Spleen (tissue), 7 donors: ENCODE results near the gene PIK3R5.

Source experiments
- POLR2A ChIP-seq, 3 donors: fragments of 450-650 bp; IDR thresholded peaks; one replicate each; pipeline ENCODE4 v1.5.1; 2017; ENCODE audit warnings: antibody characterized with exemption in 3 of 3, mild to moderate bottlenecking in 1 of 3
- POLR2AphosphoS5 ChIP-seq, 3 donors: sonication (generic); formaldehyde crosslinking; IDR thresholded peaks; one replicate each; pipeline ENCODE4 v1.5.1; 2017; ENCODE audit warnings: antibody characterized with exemption in 3 of 3
- TF ChIP-seq, protein P1 (sequence below), 11 experiments: fragments of 200-600 bp in 7 of 11; fragments of 450-650 bp in 4 of 11; sonication (generic) in 4 of 11; IDR thresholded peaks in 8 of 11; conservative IDR thresholded peaks in 3 of 11; 1 replicate in 7 of 11; 2 replicates in 4 of 11; pipeline versions ENCODE4 v1.4.0 to v1.8.0; 2016 to 2021; ENCODE audit warnings: antibody characterized with exemption in 11 of 11, inconsistent platforms in 4 of 11, mild to moderate bottlenecking in 1 of 11
- donor health status: DM: no; HTN: no; CAD: no; lungs with moderate emphysema.
- donor health status: DM: no; HTN: no; CAD: no.
- donor health status: DM: no; HTN: no; CAD: no.

DNA sequence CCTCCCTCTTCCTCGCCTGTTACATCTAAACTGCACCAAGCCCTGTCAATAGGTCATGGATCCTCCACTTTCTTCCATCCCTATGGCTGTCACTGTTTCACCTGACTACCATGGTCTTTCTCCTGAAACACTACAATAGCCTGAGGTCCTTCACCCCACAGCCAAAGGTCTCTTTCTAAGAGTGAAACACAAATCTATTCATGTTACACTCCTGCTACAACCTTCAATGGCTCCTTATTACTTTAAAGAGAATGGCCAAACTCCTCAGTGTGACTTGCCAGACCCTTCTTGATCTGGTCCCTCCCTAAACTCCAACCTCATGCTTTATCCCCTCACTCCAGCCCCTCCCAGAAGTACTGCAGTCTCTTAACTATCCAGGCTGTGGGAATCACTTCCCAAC, 97.4 kb downstream of the PIK3R5 start:
- no peak for TF ChIP-seq POLR2AphosphoS5 (IDR thresholded peaks at IDR 0.05)
- no peak for TF ChIP-seq POLR2A (IDR thresholded peaks at IDR 0.05)
- TF ChIP-seq, protein P1, sequence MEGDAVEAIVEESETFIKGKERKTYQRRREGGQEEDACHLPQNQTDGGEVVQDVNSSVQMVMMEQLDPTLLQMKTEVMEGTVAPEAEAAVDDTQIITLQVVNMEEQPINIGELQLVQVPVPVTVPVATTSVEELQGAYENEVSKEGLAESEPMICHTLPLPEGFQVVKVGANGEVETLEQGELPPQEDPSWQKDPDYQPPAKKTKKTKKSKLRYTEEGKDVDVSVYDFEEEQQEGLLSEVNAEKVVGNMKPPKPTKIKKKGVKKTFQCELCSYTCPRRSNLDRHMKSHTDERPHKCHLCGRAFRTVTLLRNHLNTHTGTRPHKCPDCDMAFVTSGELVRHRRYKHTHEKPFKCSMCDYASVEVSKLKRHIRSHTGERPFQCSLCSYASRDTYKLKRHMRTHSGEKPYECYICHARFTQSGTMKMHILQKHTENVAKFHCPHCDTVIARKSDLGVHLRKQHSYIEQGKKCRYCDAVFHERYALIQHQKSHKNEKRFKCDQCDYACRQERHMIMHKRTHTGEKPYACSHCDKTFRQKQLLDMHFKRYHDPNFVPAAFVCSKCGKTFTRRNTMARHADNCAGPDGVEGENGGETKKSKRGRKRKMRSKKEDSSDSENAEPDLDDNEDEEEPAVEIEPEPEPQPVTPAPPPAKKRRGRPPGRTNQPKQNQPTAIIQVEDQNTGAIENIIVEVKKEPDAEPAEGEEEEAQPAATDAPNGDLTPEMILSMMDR (IDR thresholded peaks at IDR 0.05 in 8 of 11, conservative IDR thresholded peaks at IDR 0.05 in 3 of 11): no peak
